ENCODE results near the gene FMNL2. TPM values are rescaled to one million over a fixed set of nuclear protein-coding genes. Genes with fewer than 3 reads are reported as not detected.

Gene FMNL2
- total RNA-seq, 1 experiment from 2014 or later, result 28.1 TPM

DNA sequence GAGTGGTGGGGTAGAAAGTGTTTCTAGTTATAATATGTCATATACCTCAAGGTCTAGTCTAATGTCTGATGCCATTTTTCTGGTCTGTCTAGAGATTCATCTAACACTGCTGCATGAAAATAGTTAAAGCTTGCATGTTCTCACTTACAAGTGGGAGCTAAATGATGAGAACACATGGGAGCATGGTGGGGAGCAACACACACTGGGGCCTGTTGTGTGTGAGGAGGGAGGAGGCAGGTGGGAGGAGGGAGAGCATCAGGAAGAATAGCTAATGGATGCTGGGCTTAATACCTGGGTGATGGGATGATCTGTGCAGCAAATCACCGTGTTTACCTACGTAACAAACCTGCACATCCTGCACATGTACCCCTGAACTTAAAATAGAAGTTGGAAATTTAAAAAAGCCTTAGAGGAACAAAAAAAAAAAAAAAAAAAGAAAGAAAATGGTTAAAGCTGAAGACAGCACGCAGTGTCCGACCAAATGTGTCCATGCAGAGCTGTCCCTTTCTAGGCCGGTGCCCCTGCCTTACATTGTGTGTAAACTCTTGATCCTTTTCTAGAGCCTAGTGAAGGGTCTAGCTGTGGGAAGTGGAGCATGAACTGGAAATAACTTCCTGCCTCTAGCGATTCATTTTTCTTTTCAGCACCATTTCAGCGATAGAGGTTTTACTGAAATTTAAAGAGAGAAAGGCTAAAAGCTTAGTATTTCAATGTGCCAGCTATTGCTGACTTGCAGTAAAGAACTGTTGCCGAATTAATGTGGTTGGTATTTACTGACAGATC, 94.0 kb downstream of the FMNL2 start:
- CTCF ChIA-PET, result no interaction called here
- H3K9ac ChIP-seq (ENCODE audit: low read length), result no peak overlapping the region
- H3K27me3 ChIP-seq (ENCODE audit: insufficient read depth, low read length), result no peaks in the 10 kb centered on the region
- POLR2A ChIA-PET, result no interaction called here
- no peaks in the 10 kb centered on the region for H4K20me1 ChIP-seq (ENCODE audit: insufficient read depth)
- H3K4me2 ChIP-seq (ENCODE audit: low read length), result no peak overlapping the region
- no peaks in the 10 kb centered on the region for H3K9me3 ChIP-seq (ENCODE audit: control insufficient read depth in 1 of 2, insufficient read depth in 1 of 2, low read depth in 1 of 2, low read length in 2 of 2)
- no peak overlapping the region for H3K4me3 ChIP-seq (replicated peaks in 1 of 2; ENCODE audit: low read depth in 1 of 2, low read length in 2 of 2)
- H3K4me1 ChIP-seq (ENCODE audit: control insufficient read depth in 1 of 2, insufficient read depth in 2 of 2, low read length in 2 of 2), result no peaks in the 10 kb centered on the region
- DNase-seq (ENCODE audit: low read depth, low spot score), result no peak
- no peak for ATAC-seq
- no TSS peak for BruUV-seq (replicated peaks)
- H3K36me3 ChIP-seq (ENCODE audit: control insufficient read depth in 1 of 2, insufficient read depth in 2 of 2, low read length in 2 of 2), result no peaks in the 10 kb centered on the region
- RAD21 ChIA-PET (ENCODE audit: low non-redundant PET in 1 of 2, low total read pairs in 2 of 2, uncharacterized antibody in 2 of 2, unreplicated experiment in 2 of 2), result no interaction called here
- H3K79me2 ChIP-seq (ENCODE audit: insufficient read depth, low read length), result peaks cover 25% of the 10 kb centered on the region
- no peak overlapping the region for H3K27ac ChIP-seq (ENCODE audit: low read depth, low read length)
- intact Hi-C loops (cut with micrococcal nuclease), result no loop called here
- no peak overlapping the region for H2AFZ ChIP-seq (ENCODE audit: low read depth, low read length, poor library complexity, severe bottlenecking)
- no peak for TF ChIP-seq JUND (IDR thresholded peaks at IDR 0.05)
- no peak for TF ChIP-seq SP1 (IDR thresholded peaks at IDR 0.05; ENCODE audit: low read depth)
- TF ChIP-seq POLR2A (IDR thresholded peaks at IDR 0.05; ENCODE audit: borderline replicate concordance, extremely low read depth, insufficient read depth, insufficient read length), result no peak
- no peak for TF ChIP-seq POLR2AphosphoS5 (IDR thresholded peaks at IDR 0.05; ENCODE audit: low read depth, low read length)
- TF ChIP-seq EGR1 (IDR thresholded peaks at IDR 0.05; ENCODE audit: low read depth), result no peak
- no peak for TF ChIP-seq SRF (IDR thresholded peaks at IDR 0.05; ENCODE audit: low read depth)
- TF ChIP-seq YY1 (IDR thresholded peaks at IDR 0.05; ENCODE audit: extremely low read depth, insufficient replicate concordance, low read depth, low read length), result no peak
- no peak for TF ChIP-seq ELF1 (IDR thresholded peaks at IDR 0.05; ENCODE audit: borderline replicate concordance, low read depth)
- no peak for TF ChIP-seq MAX (IDR thresholded peaks at IDR 0.05)
- no peak for TF ChIP-seq SIN3A (IDR thresholded peaks at IDR 0.05; ENCODE audit: low read depth)
- TF ChIP-seq EZH2phosphoT487 (IDR thresholded peaks at IDR 0.05; ENCODE audit: borderline replicate concordance), result no peak
- TF ChIP-seq, protein P1, sequence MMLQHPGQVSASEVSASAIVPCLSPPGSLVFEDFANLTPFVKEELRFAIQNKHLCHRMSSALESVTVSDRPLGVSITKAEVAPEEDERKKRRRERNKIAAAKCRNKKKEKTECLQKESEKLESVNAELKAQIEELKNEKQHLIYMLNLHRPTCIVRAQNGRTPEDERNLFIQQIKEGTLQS (IDR thresholded peaks at IDR 0.05), result no peak
- no peak for TF ChIP-seq FOSL1 (IDR thresholded peaks at IDR 0.05; ENCODE audit: low read depth)
- TF ChIP-seq ZNF274 (IDR thresholded peaks at IDR 0.05; ENCODE audit: low read depth, low read length), result no peak
- H3K9me2 ChIP-seq (ENCODE audit: insufficient read depth), result no peaks in the 10 kb centered on the region

Data from HCT116 (cell line).